Measurements from ENCODE around the gene PCSK5. TPM values are rescaled to one million over a fixed set of nuclear protein-coding genes. Genes with fewer than 3 reads are reported as not detected.
"Not testable (repeated sequence)": the region's sequence is repeated elsewhere in the genome, so short reads cannot be mapped to it uniquely, and the experiment has no call there.

Gene PCSK5
- total and polyA plus RNA-seq, 2 donors (not counting 1 experiment from before 2014, with no cell fraction given) = 0.09 TPM; not detected in 1

DNA sequence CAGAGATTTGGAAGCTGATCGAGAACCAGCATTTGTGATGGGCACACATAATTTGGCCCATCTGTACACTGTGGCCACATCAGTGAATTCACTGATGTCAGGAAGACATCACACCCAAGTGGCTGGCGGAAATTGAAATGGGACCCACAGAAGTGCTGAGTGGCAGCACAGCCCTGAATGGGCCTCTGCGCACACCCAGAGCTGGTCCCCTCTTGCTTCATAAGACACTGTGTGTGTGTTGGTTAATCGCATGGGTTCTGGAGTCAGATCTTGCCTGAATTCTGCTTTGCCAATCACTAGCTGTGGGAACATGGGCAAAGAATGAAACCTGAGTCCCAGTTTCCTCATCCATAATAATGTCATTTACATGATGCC lies 72.2 kb downstream of the PCSK5 start:
- H3K36me3 ChIP-seq (replicated peaks in 1 of 2; ENCODE audit: control extremely low read depth in 1 of 2, control insufficient read depth in 1 of 2, extremely low read depth in 1 of 2, insufficient read depth in 2 of 2, low read length in 1 of 2) = no peaks in the 10 kb centered on the region
- H4K20me1 ChIP-seq (ENCODE audit: control insufficient read depth, insufficient read depth, low read length, poor library complexity, severe bottlenecking) = no peaks in the 10 kb centered on the region
- no peak overlapping the region for H2AFZ ChIP-seq (ENCODE audit: insufficient read depth, low read depth, low read length, poor library complexity, severe bottlenecking)
- H3K4me3 Mint-ChIP-seq = no peak overlapping the region
- no peak for ATAC-seq (ENCODE audit: low read depth)
- H3K9me3 Mint-ChIP-seq (ENCODE audit: insufficient read depth) = peaks cover 2% of the 10 kb centered on the region
- H3K4me1 ChIP-seq (ENCODE audit: control insufficient read depth in 2 of 2, insufficient read depth in 2 of 2, low read length in 2 of 2) = no peaks in the 10 kb centered on the region
- peaks cover 0 to 8% (median 0%) of the 10 kb centered on the region in 3 donors for H3K9me3 ChIP-seq (ENCODE audit: control extremely low read depth in 1 of 3, control insufficient read depth in 2 of 3, insufficient read depth in 1 of 3, low read length in 2 of 3)
- H3K27me3 ChIP-seq (replicated peaks in 1 of 4; ENCODE audit: control extremely low read depth in 1 of 4, control insufficient read depth in 3 of 4, insufficient read depth in 4 of 4, low read length in 3 of 4) = no peaks in the 10 kb centered on the region
- H3K27ac Mint-ChIP-seq = no peak overlapping the region
- no peak for DNase-seq
- no peak overlapping the region for H3K27ac ChIP-seq (ENCODE audit: low read length in 2 of 2)
- H3K27me3 Mint-ChIP-seq = no peaks in the 10 kb centered on the region
- H3K4me2 ChIP-seq (replicated peaks; ENCODE audit: low read depth, low read length, poor library complexity, severe bottlenecking) = no peak overlapping the region
- CTCF ChIA-PET = no interaction called here
- 98% methylated on average over 3 of the region's 4 CpGs for WGBS (ENCODE audit: insufficient coverage)
- no peaks in the 10 kb centered on the region for H3K4me1 Mint-ChIP-seq
- TF ChIP-seq EZH2 (IDR thresholded peaks at IDR 0.05; ENCODE audit: borderline replicate concordance, insufficient read depth, low read depth, low read length, poor library complexity, severe bottlenecking) = no peak
- TF ChIP-seq, protein P1, sequence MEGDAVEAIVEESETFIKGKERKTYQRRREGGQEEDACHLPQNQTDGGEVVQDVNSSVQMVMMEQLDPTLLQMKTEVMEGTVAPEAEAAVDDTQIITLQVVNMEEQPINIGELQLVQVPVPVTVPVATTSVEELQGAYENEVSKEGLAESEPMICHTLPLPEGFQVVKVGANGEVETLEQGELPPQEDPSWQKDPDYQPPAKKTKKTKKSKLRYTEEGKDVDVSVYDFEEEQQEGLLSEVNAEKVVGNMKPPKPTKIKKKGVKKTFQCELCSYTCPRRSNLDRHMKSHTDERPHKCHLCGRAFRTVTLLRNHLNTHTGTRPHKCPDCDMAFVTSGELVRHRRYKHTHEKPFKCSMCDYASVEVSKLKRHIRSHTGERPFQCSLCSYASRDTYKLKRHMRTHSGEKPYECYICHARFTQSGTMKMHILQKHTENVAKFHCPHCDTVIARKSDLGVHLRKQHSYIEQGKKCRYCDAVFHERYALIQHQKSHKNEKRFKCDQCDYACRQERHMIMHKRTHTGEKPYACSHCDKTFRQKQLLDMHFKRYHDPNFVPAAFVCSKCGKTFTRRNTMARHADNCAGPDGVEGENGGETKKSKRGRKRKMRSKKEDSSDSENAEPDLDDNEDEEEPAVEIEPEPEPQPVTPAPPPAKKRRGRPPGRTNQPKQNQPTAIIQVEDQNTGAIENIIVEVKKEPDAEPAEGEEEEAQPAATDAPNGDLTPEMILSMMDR (IDR thresholded peaks at IDR 0.05) = no peak
- H3K9ac ChIP-seq (ENCODE audit: low read length) = no peak overlapping the region
- intact Hi-C loops (cut with micrococcal nuclease) = no loop called here
- POLR2A ChIA-PET = no interaction called here
- H3K79me2 ChIP-seq (ENCODE audit: control insufficient read depth, insufficient read depth, low read length) = no peaks in the 10 kb centered on the region
- no peak overlapping the region for H3K4me3 ChIP-seq (ENCODE audit: control extremely low read depth in 1 of 5, extremely low read depth in 1 of 5, insufficient read depth in 1 of 5, low read depth in 2 of 5, low read length in 4 of 5)

DNA sequence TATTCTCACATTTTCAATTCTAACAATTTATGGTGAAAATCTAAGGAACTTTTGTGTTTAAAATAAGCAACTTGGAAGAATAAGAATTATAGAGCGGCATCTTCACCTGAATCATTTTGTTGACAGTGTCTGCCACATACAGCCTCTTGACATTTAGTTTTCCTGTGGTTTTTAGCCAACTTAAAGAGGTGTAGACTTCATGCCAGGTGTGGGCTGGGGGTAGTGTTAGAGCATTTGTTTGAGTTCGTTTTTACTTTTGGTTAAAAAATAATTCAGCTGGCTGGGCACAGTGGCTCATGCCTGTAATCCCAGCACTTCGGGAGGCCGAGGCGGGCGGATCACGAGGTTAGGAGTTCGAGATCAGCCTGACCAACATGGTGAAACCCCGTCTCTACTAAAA lies 72.8 kb downstream of the PCSK5 start:
- CTCF ChIA-PET; H3K9ac ChIP-seq (ENCODE audit: low read length); H3K4me1 Mint-ChIP-seq; H3K4me3 ChIP-seq (ENCODE audit: control extremely low read depth in 1 of 5, extremely low read depth in 1 of 5, insufficient read depth in 1 of 5, low read depth in 2 of 5, low read length in 4 of 5); H4K20me1 ChIP-seq (ENCODE audit: control insufficient read depth, insufficient read depth, low read length, poor library complexity, severe bottlenecking); H3K27ac Mint-ChIP-seq; POLR2A ChIA-PET; H3K4me2 ChIP-seq (replicated peaks; ENCODE audit: low read depth, low read length, poor library complexity, severe bottlenecking); H2AFZ ChIP-seq (ENCODE audit: insufficient read depth, low read depth, low read length, poor library complexity, severe bottlenecking); DNase-seq; ATAC-seq (ENCODE audit: low read depth); intact Hi-C loops (cut with micrococcal nuclease); H3K27me3 Mint-ChIP-seq; H3K9me3 Mint-ChIP-seq (ENCODE audit: insufficient read depth); H3K27ac ChIP-seq (ENCODE audit: low read length in 2 of 2); H3K79me2 ChIP-seq (ENCODE audit: control insufficient read depth, insufficient read depth, low read length); H3K27me3 ChIP-seq (replicated peaks in 1 of 4; ENCODE audit: control extremely low read depth in 1 of 4, control insufficient read depth in 3 of 4, insufficient read depth in 4 of 4, low read length in 3 of 4); H3K4me1 ChIP-seq (ENCODE audit: control insufficient read depth in 2 of 2, insufficient read depth in 2 of 2, low read length in 2 of 2); H3K36me3 ChIP-seq (replicated peaks in 1 of 2; ENCODE audit: control extremely low read depth in 1 of 2, control insufficient read depth in 1 of 2, extremely low read depth in 1 of 2, insufficient read depth in 2 of 2, low read length in 1 of 2); H3K4me3 Mint-ChIP-seq: not testable (repeated sequence)
- WGBS (ENCODE audit: insufficient coverage) = 91% methylated on average over 7 of the region's 9 CpGs
- peaks cover 0 to 12% (median 0%) of the 10 kb centered on the region in 3 donors for H3K9me3 ChIP-seq (ENCODE audit: control extremely low read depth in 1 of 3, control insufficient read depth in 2 of 3, insufficient read depth in 1 of 3, low read length in 2 of 3)
